Common myeloid progenitor, CD34-positive (primary cell): ENCODE data around the gene MEG3.

Experiments
- CTCF ChIA-PET: fragments of 350-600 bp; sonication (Branson Sonifier 250); formaldehyde crosslinking; loops from one replicate; lab custom pipeline; 2021; ENCODE audit warnings: antibody characterized with exemption; lab: Charles Lee
- POLR2A ChIA-PET: fragments of 350-600 bp; sonication (Branson Sonifier 250); formaldehyde crosslinking; loops from one replicate; lab custom pipeline; 2021; ENCODE audit warnings: antibody characterized with exemption; lab: Charles Lee
- DNase-seq, 3 donors: peaks; one replicate each; pipeline versions ENCODE4 v3.0.0 to v3.0.0-alpha.2; 2013
- H3K27ac ChIP-seq, 2 experiments: 1 replicate in 1 of 2; 2 replicates in 1 of 2; pipeline ENCODE4 v1.7.0; 2013; ENCODE audit warnings: inconsistent platforms in 2 of 2, low read length in 2 of 2, mild to moderate bottlenecking in 2 of 2, low read depth in 1 of 2, moderate library complexity in 1 of 2; ENCODE audit not compliant: severe bottlenecking in 2 of 2, insufficient read depth in 1 of 2, poor library complexity in 1 of 2
- H3K27me3 ChIP-seq, 5 experiments: replicated peaks in 2 of 5; 1 replicate in 3 of 5; 2 replicates in 2 of 5; pipeline versions ENCODE4 v1.6.1 to v1.7.0; 2013; ENCODE audit warnings: low read length in 4 of 5, mild to moderate bottlenecking in 2 of 5, moderate library complexity in 2 of 5, inconsistent platforms in 1 of 5; ENCODE audit not compliant: insufficient read depth in 5 of 5, control insufficient read depth in 4 of 5
- H3K36me3 ChIP-seq, 4 experiments: 1 replicate in 2 of 4; 2 replicates in 2 of 4; pipeline versions ENCODE4 v1.6.1 to v1.7.0; 2013; ENCODE audit warnings: low read length in 3 of 4, control low read depth in 1 of 4, mild to moderate bottlenecking in 1 of 4; ENCODE audit not compliant: control insufficient read depth in 4 of 4, insufficient read depth in 4 of 4
- H3K4me1 ChIP-seq, 4 experiments: 1 replicate in 3 of 4; 2 replicates in 1 of 4; pipeline versions ENCODE4 v1.6.1 to v1.7.1; 2013; ENCODE audit warnings: low read length in 3 of 4, mild to moderate bottlenecking in 3 of 4, control low read depth in 1 of 4, inconsistent platforms in 1 of 4, moderate library complexity in 1 of 4; ENCODE audit not compliant: control insufficient read depth in 4 of 4, insufficient read depth in 4 of 4; ENCODE audit errors: control extremely low read depth in 1 of 4
- H3K4me3 ChIP-seq, 7 experiments: 1 replicate in 4 of 7; 2 replicates in 3 of 7; pipeline versions ENCODE4 v1.5.1 to v1.7.0; 2013; ENCODE audit warnings: mild to moderate bottlenecking in 7 of 7, low read length in 6 of 7, moderate library complexity in 6 of 7, inconsistent platforms in 2 of 7, low read depth in 2 of 7, control low read depth in 1 of 7; ENCODE audit not compliant: insufficient read depth in 4 of 7, control insufficient read depth in 1 of 7; ENCODE audit errors: extremely low read depth in 1 of 7
- H3K9me3 ChIP-seq, 5 experiments: 1 replicate in 4 of 5; 2 replicates in 1 of 5; pipeline versions ENCODE4 v1.6.1 to v1.7.1; 2013; ENCODE audit warnings: low read length in 4 of 5, mild to moderate bottlenecking in 2 of 5, inconsistent platforms in 1 of 5, low read depth in 1 of 5, moderate library complexity in 1 of 5; ENCODE audit not compliant: control insufficient read depth in 4 of 5, insufficient read depth in 2 of 5; ENCODE audit errors: control extremely low read depth in 1 of 5
- WGBS: methylation state at CpG from one replicate; pipeline ENCODE4 v1.1.5; 2013; ENCODE audit not compliant: insufficient coverage; 5-methylcytosine and 5-hydroxymethylcytosine counted together

MEG3 gene

DNA sequence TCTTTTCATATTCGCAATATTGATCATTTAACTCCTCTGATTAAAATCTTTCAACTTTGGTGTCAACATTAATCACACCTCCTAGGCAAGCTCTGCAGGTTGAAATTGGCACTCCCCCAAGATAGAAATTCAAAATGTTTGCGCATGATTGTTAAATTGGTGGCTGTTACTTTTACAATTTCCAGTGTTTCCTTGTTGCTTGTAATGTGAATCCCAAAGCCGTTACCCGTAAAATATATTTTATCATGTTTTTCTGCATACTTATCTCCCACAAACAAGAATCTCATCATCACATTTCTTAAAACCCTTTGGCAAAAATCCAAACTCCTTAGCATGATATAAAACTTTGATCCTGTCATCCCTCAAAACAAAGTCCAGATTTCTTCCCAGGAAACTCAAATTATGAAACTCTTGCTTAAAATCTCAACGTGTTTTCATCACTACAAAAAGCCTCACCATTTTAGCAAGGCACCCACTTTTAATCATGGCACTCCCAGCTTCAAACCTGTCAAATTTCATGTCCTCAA is 62.9 kb downstream of the MEG3 start:
- CTCF ChIA-PET: no interaction called here
- POLR2A ChIA-PET: no interaction called here
- no peaks in the 10 kb centered on the region for H3K4me1 ChIP-seq
- H3K9me3 ChIP-seq: no peaks in the 10 kb centered on the region
- WGBS: 79% methylated on average over 3 of the region's 5 CpGs
- DNase-seq: no peak
- H3K4me3 ChIP-seq: no peak overlapping the region
- H3K27me3 ChIP-seq: no peaks in the 10 kb centered on the region
- H3K27ac ChIP-seq: no peak overlapping the region
- peaks cover 0 to 3% (median 1%) of the 10 kb centered on the region in 4 experiments for H3K36me3 ChIP-seq

DNA sequence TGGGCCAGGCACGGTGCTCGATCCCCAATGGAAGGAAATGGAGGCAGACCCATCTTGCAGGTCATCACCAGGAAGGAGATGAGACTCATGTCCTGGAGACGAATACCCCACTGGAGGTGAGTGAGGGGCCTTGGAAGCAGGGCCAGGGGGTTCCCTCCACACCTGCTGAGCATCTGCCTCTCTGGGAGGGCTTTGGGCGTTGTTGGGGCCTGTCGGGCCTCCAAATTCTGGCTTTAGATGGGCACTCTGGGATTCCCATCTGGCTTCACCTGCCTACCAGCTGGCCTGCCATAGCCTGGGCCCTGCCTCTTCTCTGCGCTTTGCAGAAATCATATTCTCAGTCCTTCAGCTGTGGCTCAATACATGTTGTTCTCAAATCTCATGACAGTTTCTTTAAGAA is 63.7 kb downstream of the MEG3 start:
- H3K4me3 ChIP-seq: no peak overlapping the region
- 89% methylated on average over 4 of the region's 6 CpGs for WGBS
- ChIA-PET POLR2A (no interaction called here), CTCF (interaction anchor here (1.4 to 1.7 kb wide), 2 partner anchors 10 to 39 kb away, joined by 3 to 7 read pairs; no protein-coding TSS in a partner anchor)
- peaks cover 0 to 2% (median 0%) of the 10 kb centered on the region in 4 experiments for H3K36me3 ChIP-seq
- no peaks in the 10 kb centered on the region for H3K9me3 ChIP-seq
- no peak overlapping the region for H3K27ac ChIP-seq
- no peaks in the 10 kb centered on the region for H3K27me3 ChIP-seq
- no peaks in the 10 kb centered on the region for H3K4me1 ChIP-seq
- no peak for DNase-seq

DNA sequence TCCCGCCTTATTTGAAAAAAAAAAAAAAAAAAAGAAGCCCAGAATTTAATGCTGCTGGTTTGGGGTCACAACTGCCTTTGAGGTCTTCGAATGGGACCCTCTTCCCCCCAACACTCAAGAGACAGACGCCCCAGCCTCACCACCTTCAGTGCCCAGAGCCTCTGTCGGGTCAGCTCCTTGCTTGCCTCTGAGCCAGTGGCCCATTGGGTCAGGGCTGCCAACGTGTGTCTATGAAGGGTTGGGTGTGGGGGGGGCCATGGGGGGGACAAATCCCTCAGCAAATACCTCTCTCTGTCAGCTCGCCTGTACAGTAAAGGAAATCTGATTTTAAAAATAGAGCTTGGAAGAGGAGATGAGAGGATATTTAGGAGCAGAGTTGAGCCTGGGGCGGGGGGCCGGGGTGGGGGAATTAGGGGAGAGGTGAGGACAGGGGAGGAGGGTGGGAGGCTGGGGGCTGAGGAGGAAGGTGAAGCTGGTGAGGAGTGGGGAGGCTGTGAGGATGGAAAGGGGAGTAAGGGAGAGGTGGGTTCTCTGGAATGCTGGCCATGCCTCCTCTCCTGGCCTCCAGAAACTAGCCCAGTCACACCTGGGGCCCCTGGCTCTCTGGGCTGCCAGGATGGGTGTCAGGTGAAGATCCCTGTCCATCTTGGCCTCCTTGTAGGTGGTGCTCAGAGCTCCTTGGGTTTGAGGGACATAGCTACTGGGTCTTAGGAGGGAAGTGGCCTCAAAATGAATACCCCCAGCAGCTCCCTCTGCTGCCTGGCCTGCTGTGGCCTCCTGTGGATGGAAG is 64.3 kb downstream of the MEG3 start:
- Histone ChIP-seq H3K27ac (no peak overlapping the region), H3K9me3 (no peaks in the 10 kb centered on the region), H3K36me3 (peaks cover 0 to 2% (median 0%) of the 10 kb centered on the region in 4 experiments), H3K4me3 (no peak overlapping the region), H3K27me3 (no peaks in the 10 kb centered on the region), H3K4me1 (no peaks in the 10 kb centered on the region)
- ChIA-PET POLR2A (no interaction called here), CTCF (interaction anchor here (1.4 to 1.7 kb wide), 2 partner anchors 10 to 39 kb away, joined by 3 to 7 read pairs; no protein-coding TSS in a partner anchor)
- WGBS: 100% methylated on average over 2 of the region's 8 CpGs
- DNase-seq: no peak

DNA sequence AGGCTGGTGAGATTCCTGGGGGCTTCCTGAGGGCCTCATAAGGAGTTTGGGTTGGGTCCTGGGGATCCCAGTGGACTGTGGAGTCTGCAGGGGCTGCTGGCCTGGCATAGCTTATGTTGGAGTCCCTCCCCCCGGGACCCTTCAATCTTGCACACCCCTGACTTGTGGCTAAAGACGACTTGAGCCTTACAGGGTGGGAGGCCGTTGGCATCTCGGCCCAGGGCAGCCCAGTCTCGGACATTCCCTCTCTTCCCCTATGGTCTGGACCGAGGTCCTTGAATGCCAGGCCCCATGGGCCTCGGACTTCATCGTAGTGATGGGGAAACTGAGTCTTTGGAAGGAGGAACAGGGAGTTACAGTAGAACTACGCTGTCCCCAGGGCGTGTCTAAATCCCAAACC is 65.1 kb downstream of the MEG3 start:
- H3K27ac ChIP-seq: no peak overlapping the region
- POLR2A ChIA-PET: no interaction called here
- no peaks in the 10 kb centered on the region for H3K9me3 ChIP-seq
- no peaks in the 10 kb centered on the region for H3K4me1 ChIP-seq
- H3K4me3 ChIP-seq: no peak overlapping the region
- peaks cover 0 to 2% (median 0%) of the 10 kb centered on the region in 4 experiments for H3K36me3 ChIP-seq
- no peak for DNase-seq
- CTCF ChIA-PET: interaction anchor here (1.4 to 1.7 kb wide), 2 partner anchors 9 to 40 kb away, joined by 3 to 7 read pairs; no protein-coding TSS in a partner anchor
- WGBS: 97% methylated on average over 6 of the region's 10 CpGs
- H3K27me3 ChIP-seq: no peaks in the 10 kb centered on the region

DNA sequence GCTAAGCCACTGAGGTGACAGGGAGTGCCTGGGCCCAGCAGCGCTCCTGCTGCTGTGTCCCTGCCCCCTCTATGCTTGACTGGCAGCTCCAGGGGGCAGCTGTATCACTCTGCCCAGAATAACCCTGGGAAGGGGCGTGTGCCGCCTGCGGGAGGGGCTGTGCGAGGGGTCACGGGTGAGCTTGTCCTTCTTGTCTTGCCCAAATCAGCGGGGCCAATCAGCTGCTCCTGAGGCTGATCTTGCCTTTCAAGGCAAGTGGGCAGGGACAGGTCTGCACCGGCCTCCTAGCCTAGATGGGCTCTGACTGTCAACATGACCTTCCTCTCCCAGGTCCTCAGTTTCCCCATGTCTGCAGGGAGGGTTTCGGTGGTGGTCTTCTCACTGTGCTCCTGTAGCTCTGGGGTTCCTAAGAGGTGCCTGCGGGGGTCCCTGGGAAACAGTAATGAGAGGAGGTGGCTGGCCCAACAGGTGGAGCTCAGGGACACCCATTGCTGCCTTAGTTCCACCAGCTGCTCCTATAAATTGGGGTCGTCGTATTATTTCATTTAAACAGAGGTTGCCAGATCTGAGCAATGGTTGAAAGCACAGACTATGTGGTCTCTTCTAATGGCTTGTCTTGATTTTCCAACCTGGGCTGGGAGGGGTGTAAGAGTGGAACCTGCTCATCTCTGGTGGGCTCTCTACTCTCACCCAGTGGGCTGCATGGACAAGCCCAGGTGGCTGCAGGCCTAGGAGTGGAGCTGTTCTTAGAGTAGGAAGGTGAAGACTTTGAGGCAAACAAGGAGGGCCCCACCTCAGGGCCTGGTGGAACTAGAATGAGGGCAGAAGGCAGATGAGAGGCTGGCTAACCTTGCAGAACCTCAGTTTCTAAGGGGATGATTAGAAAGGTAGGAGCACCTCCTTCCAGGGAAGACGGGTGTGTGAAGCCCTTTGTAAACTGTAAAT is 65.9 kb downstream of the MEG3 start:
- WGBS: 97% methylated on average over 11 of the region's 13 CpGs
- no peak for DNase-seq
- Histone ChIP-seq H3K4me1 (peaks cover 0 to 3% (median 0%) of the 10 kb centered on the region in 4 experiments), H3K27me3 (no peaks in the 10 kb centered on the region), H3K9me3 (no peaks in the 10 kb centered on the region), H3K4me3 (no peak overlapping the region), H3K36me3 (peaks cover 0 to 2% (median 0%) of the 10 kb centered on the region in 4 experiments), H3K27ac (no peak overlapping the region)
- ChIA-PET POLR2A (no interaction called here), CTCF (no interaction called here)

DNA sequence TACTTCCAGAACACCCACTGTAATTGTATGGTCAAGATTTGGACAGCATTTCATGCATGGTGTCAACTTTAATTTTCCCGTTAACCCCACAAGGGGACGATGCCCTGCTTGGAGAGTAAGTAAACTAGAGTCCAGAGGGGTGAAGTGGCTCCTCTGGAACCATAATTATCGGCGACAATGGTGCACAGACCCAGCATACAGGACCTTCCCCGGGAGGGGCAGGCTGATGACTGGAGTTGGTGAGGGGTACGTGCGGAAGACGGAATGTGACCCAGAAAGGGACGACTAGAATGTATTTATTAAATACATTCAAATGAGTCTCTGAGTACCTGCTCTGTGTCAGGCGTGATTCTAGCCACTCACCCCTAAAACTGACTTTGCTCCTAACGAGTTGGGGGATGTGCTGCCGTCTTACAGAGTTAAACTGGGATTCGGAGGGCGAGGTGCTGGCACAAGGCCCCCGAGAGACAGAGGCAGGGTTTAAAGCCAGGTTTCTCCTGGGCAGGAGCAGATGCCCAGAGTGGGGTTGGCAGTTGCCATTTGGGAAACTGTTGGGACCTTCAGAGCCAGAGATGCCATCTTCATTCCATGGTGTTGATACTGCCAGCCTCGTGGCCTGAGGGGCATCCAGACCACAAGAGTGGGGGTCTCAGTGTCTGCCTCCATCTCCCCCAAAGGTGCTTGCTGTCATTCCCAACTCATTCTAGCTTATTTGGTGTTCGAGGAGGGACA is 66.7 kb downstream of the MEG3 start:
- H3K9me3 ChIP-seq: no peaks in the 10 kb centered on the region
- H3K4me3 ChIP-seq: no peak overlapping the region
- H3K36me3 ChIP-seq: peaks cover 0 to 2% (median 0%) of the 10 kb centered on the region in 4 experiments
- H3K27me3 ChIP-seq: no peaks in the 10 kb centered on the region
- POLR2A ChIA-PET: no interaction called here
- no peak for DNase-seq
- no peak overlapping the region for H3K27ac ChIP-seq
- CTCF ChIA-PET: no interaction called here
- peaks cover 0 to 3% (median 0%) of the 10 kb centered on the region in 4 experiments for H3K4me1 ChIP-seq
- over 99% methylated on average over 15 of the region's 17 CpGs for WGBS
